Measurements from ENCODE around the gene KLF9.

Gene KLF9

DNA sequence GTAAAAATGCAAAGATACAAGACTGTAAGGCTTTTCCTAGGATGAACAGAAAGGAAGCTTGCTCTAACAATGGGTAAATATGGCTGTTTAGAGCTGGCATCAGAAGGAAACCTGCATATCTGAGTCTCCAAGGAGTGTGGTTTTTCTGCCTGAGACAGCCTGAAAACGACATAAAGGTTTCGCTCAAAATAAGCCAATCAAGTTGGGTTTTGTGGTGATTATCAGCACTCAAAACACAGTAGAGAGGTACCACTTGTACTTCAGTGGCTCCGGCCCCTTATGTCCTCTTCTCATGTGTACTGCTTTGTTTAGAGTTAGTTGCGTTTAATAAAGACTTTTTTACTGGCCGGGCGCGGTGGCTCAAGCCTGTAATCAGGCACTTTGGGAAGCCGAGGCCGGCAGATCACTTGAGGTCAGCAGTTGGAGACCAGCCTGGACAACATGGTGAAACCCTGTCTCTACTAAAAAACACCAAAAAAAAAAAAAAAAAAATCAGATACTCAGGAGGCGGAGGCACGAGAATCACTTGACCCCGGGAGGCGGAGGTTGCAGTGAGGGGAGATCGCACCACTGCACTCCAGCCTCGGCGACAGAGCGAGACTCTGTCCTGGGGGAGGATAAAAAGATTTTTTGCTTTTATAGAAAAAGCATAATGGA, 39.4 kb downstream of the KLF9 start:
- in situ Hi-C loops (cut with HindIII; ENCODE audit: low sequenced_read_pairs), result no loop called here

DNA sequence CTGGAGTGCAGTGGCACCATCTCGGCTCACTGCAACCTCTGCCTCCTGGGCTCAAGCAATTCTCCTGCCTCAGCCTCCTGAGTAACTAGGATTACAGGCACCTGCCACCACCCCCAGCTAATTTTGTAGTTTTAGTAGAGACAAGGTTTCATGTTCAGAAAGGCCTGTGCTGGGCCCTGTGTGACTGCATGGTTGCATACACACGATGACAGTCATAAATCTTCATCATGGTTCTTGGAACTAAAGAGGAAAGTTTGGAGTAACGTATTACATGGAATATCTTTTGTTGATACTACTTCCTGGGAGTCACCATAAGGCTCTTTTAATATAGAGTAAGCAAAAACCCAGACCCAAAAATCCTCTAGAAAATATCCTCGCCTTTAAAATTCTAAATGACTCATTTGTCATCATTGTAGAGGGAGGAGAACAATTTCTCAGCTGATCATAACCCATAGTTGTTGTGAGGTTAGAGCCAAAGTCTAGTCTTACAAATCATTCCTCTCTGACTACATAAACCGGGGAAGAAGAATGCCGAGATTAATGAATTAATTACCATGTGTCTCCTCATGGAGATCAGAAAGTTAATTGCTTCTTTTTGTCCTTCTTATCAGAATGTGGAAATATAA, 47.0 kb downstream of the KLF9 start:
- in situ Hi-C loops (cut with HindIII; ENCODE audit: low sequenced_read_pairs), result no loop called here

DNA sequence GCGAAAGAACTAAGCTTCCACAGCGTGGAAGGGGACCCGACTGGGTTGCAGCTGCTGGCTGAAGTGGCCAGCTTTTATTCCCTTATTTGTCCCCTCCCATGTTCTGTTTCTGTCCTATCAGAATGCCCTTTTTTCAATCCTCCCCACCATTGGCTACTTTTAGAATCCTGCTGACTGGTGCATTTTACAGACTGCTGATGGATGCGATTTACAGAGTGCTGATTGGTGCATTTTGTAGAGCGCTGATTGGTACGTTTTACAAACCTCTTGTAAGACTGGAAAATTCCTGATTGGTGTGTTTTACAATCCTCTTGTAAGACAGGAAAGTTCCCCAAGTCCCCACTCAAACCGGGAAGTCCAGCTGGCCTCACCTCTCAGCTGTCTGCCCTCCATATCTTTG, 50.7 kb downstream of the KLF9 start:
- in situ Hi-C loops (cut with HindIII; ENCODE audit: low sequenced_read_pairs), result no loop called here

DNA sequence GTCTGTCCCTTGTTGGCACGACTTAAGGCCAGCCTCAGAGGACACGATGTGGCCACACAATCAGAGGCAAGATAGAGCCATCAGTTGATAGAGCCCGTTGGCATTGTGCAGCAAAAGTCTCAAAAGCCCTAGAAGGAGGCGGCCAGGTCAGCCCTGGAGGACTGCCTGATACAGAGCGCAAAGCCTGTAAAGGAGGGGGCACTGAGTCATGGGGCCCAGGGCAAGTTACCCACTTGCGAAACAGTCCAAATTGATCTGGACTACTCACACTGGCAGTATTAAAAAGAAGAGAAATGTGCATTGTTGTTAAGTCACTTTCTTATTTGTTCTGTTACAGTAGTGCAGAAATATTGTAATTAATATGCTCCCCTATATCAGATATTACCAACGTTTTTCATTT, 51.5 kb downstream of the KLF9 start:
- in situ Hi-C loops (cut with HindIII; ENCODE audit: low sequenced_read_pairs), result no loop called here

DNA sequence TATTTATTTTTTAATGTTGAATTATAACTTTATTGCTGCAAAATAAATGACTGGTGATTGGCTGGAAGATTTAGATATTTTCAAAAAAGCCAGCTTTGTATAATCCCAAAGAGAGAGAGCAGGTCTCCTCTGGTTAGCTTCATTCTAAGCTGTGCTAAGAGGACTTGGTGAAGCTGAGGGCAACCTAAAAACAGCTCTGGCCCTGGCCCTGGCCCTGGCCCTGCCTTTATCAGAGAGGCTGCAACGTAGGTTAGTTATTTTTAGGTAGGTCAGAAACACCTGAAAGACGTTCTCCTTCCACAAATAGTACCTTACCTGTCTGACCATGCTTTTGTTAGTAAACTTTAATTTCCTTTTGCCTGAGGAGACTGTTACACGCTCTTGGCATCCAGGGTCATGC, 58.7 kb downstream of the KLF9 start:
- in situ Hi-C loops (cut with HindIII; ENCODE audit: low sequenced_read_pairs), result no loop called here

DNA sequence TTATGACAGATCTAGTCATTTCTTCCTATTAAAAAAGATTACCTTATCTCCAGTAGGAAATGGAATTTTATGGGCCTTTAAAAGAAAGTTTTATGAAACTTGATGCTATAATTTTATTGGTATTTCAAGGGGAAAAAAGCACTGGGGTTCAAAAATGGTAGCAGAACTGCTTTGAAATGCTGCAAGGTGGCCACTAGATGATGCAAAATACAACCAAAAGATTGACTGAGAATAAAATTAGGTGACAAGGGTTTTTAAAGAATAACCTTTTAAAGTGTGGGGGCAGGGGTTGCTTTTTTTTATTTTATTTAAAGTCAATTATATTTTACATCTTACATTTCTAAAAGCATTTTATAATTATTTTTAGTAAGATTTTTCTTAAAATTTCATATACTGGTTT, 61.7 kb downstream of the KLF9 start:
- in situ Hi-C loops (cut with HindIII; ENCODE audit: low sequenced_read_pairs), result no loop called here

DNA sequence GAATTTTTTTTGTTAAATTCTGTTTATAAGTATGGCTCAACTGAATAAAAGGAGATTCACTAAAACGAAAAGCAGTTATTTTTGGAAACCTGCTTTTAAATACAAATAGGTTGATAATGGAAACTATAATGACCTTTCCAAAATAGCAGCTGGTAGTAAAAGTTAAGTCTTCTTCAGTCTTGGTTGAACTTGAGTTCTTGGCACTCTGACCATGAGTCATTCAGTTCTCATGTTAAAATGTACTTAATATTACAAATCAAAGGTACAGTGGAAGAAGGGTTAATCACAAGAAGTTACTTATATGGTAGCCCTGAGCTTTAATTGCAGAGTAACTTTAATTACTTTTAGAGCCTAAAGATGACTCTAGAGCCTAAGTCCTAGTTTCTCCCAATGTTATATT, 62.1 kb downstream of the KLF9 start:
- in situ Hi-C loops (cut with HindIII; ENCODE audit: low sequenced_read_pairs), result no loop called here

DNA sequence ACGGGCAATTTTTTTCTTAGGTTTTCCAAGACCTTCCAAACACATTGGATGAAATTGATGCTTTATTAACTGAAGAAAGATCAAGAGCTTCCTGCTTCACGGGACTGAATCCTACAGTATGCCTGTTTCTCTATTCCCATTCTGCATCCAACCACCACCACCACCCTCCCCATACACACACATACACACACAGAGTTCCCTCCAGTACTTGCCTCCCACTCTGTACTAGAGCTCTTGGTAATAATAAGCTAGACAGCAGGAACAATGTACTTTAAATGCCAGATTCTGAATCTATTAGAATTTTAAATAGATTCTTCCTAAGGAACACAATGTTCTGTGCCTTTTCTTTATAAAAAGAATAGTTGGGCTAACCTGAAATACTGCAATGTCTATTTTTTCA, 67.4 kb downstream of the KLF9 start:
- in situ Hi-C loops (cut with HindIII; ENCODE audit: low sequenced_read_pairs), result no loop called here

DNA sequence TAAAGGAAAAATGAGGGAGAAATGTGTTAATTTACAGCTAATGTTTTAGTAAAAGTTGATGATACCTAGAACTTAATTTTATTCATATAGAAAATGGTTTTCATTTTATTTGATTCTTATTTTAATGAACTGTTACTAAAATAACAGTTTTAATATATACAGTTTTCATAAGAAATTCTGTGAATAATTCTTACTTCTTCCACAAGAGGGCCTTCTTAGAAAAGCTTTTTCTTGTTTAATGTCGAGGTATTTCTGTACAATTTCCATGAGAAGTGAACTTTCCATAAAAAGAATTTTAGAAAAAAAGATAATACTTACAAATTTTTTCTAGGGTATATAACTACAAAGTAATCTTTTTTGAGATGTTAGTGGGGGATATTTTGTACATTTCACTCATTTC, 73.9 kb downstream of the KLF9 start:
- in situ Hi-C loops (cut with HindIII; ENCODE audit: low sequenced_read_pairs), result no loop called here
